Glutamatergic neuron (in vitro differentiated cells): ENCODE results near the gene SLC35B4. TPM values are rescaled to one million over a fixed set of nuclear protein-coding genes. Genes with fewer than 3 reads are reported as not detected.

Experiments
- DNase-seq: peaks from one replicate; pipeline ENCODE4 v3.0.0; 2022
- H3K27ac Mint-ChIP-seq: one replicate; pipeline ENCODE4 v1.8.0; 2020; ENCODE audit warnings: mild to moderate bottlenecking, mixed read lengths, inconsistent platforms; ENCODE audit not compliant: unreplicated experiment
- H3K27me3 Mint-ChIP-seq: one replicate; pipeline ENCODE4 v1.8.0; 2020; ENCODE audit warnings: mild to moderate bottlenecking, moderate library complexity, mixed read lengths, inconsistent platforms; ENCODE audit not compliant: unreplicated experiment
- H3K36me3 Mint-ChIP-seq: one replicate; pipeline ENCODE4 v1.8.0; 2020; ENCODE audit warnings: mild to moderate bottlenecking, mixed read lengths, inconsistent platforms; ENCODE audit not compliant: unreplicated experiment
- H3K4me1 Mint-ChIP-seq: one replicate; pipeline ENCODE4 v1.8.0; 2020; ENCODE audit warnings: mild to moderate bottlenecking, low read depth, mixed read lengths, inconsistent platforms; ENCODE audit not compliant: unreplicated experiment
- H3K4me3 Mint-ChIP-seq: one replicate; pipeline ENCODE4 v1.8.0; 2020; ENCODE audit warnings: mild to moderate bottlenecking, mixed read lengths, inconsistent platforms; ENCODE audit not compliant: unreplicated experiment
- H3K9me3 Mint-ChIP-seq: one replicate; pipeline ENCODE4 v1.8.0; 2020; ENCODE audit warnings: mild to moderate bottlenecking, moderate library complexity, mixed read lengths, inconsistent platforms; ENCODE audit not compliant: unreplicated experiment
- total RNA-seq: library from RNA; stranded (reverse); fragmentation: NEBNext Ultra II Directional; extraction: Animal tissue kit (Norgen Biotek cat#: 25700); gene quantifications from one replicate; pipeline ENCODE4 v1.2.1, GENCODE V29; 2021; ENCODE audit not compliant: unreplicated experiment
- TF ChIP-seq, protein P1 (sequence below): fragments of 200-600 bp; sonication (generic); IDR thresholded peaks from one replicate; pipeline ENCODE4 v1.5.0; 2021; ENCODE audit not compliant: partially characterized antibody, unreplicated experiment

SLC35B4 gene
- total RNA-seq, 1 donor from 2014 or later: 40.9 TPM

DNA sequence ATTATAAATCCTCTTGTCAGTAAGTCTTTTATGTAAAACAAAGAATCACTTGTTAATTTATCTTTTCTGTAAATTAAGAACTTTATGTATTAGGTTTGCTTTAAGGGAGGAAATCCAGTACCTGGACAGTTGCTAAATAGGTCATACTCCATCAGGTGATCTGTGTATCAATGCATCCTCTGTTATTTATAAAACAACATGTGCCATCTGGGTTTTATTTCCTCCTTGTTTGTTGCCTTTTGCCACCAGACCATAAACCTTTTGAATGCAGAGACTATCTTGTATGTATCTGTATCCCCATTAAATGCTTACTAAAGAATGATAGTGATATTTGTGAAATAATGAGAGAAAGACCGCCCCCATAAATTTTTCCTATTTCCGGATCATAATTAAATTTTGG lies 70.0 kb downstream of the SLC35B4 start:
- H3K4me3 Mint-ChIP-seq: no peak overlapping the region
- no peak for DNase-seq
- H3K27ac Mint-ChIP-seq: no peak overlapping the region
- no peaks in the 10 kb centered on the region for H3K27me3 Mint-ChIP-seq
- no peaks in the 10 kb centered on the region for H3K9me3 Mint-ChIP-seq
- TF ChIP-seq, protein P1, sequence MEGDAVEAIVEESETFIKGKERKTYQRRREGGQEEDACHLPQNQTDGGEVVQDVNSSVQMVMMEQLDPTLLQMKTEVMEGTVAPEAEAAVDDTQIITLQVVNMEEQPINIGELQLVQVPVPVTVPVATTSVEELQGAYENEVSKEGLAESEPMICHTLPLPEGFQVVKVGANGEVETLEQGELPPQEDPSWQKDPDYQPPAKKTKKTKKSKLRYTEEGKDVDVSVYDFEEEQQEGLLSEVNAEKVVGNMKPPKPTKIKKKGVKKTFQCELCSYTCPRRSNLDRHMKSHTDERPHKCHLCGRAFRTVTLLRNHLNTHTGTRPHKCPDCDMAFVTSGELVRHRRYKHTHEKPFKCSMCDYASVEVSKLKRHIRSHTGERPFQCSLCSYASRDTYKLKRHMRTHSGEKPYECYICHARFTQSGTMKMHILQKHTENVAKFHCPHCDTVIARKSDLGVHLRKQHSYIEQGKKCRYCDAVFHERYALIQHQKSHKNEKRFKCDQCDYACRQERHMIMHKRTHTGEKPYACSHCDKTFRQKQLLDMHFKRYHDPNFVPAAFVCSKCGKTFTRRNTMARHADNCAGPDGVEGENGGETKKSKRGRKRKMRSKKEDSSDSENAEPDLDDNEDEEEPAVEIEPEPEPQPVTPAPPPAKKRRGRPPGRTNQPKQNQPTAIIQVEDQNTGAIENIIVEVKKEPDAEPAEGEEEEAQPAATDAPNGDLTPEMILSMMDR: no peak
- no peaks in the 10 kb centered on the region for H3K4me1 Mint-ChIP-seq
- no peaks in the 10 kb centered on the region for H3K36me3 Mint-ChIP-seq

DNA sequence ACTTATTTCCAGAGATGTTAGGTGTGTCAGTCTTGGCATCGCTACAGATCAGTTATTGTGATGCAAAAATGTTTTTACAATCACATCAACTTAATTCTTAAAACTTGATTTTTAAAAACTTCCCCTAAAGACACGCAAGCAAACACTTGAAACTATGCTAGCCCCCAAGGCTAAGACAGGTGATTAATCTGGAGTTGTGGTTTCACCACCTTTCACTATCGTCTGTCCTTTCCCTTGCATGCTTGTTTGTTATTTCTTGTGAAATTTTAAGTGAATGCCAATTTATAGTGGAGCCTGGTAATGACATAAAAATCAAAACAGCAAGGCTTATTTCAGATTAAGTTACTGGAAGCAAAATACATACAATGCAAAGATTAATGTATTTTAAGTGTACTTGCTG lies 70.4 kb downstream of the SLC35B4 start:
- Mint-ChIP-seq H3K4me1 (no peaks in the 10 kb centered on the region), H3K9me3 (no peaks in the 10 kb centered on the region), H3K27ac (no peak overlapping the region), H3K36me3 (no peaks in the 10 kb centered on the region), H3K4me3 (no peak overlapping the region), H3K27me3 (no peaks in the 10 kb centered on the region)
- no peak for DNase-seq
- TF ChIP-seq, protein P1: no peak

- Mint-ChIP-seq H3K4me3 (no peak overlapping the region), H3K4me1 (no peaks in the 10 kb centered on the region), H3K27ac (no peak overlapping the region), H3K36me3 (peaks cover 5% of the 10 kb centered on the region), H3K27me3 (no peaks in the 10 kb centered on the region), H3K9me3 (peaks cover 4% of the 10 kb centered on the region)
- TF ChIP-seq, protein P1: no peak
- no peak for DNase-seq
Observed at GRCh38 chr7:134245253-134245652, 71.5 kb downstream of the SLC35B4 start.

Other genes with a start within 250 kb of the SLC35B4 start
- 0.81 TPM for gene LRGUK, start 189.6 kb downstream of the SLC35B4 start, total RNA-seq
- 99.6 TPM for gene AKR1B1, start 142.2 kb upstream of the SLC35B4 start, total RNA-seq
- gene AKR1B10, start 210.6 kb upstream of the SLC35B4 start, total RNA-seq: not detected
- gene AKR1B15, start 232.2 kb upstream of the SLC35B4 start, total RNA-seq: not detected